DOHH2 (cell line): Measurements from ENCODE around the gene LRRC51.
A peak's percentile ranks its signal among the peaks of the same experiment; 100 is the strongest.

Experiments
- H3F3A ChIP-seq: fragments of 200-600 bp; sonication (generic), shearing (Covaris generic); 2 replicates; pipeline ENCODE4 v1.6.0; 2016; ENCODE audit warnings: antibody characterized with exemption, mild to moderate bottlenecking; ENCODE audit not compliant: control insufficient read depth, insufficient read depth
- H3K27ac ChIP-seq: fragments of 200-600 bp; sonication (generic); 2 replicates; pipeline ENCODE4 v1.5.1; 2014; ENCODE audit warnings: low read depth, mild to moderate bottlenecking, low read length, moderate library complexity
- H3K27me3 ChIP-seq: fragments of 200-600 bp; sonication (generic); 2 replicates; pipeline ENCODE4 v1.6.1; 2014; ENCODE audit warnings: mild to moderate bottlenecking, low read length, mixed read lengths; ENCODE audit not compliant: control insufficient read depth
- H3K36me3 ChIP-seq: fragments of 200-600 bp; sonication (generic); 2 replicates; pipeline ENCODE4 v1.6.1; 2014; ENCODE audit warnings: mild to moderate bottlenecking, low read length, moderate library complexity, mixed read lengths; ENCODE audit not compliant: control insufficient read depth
- H3K4me1 ChIP-seq: fragments of 200-600 bp; sonication (generic); 2 replicates; pipeline ENCODE4 v1.6.1; 2014; ENCODE audit warnings: mild to moderate bottlenecking, low read length, mixed read lengths; ENCODE audit not compliant: control insufficient read depth
- H3K4me2 ChIP-seq: fragments of 200-600 bp; sonication (generic); 2 replicates; pipeline ENCODE4 v1.6.0; 2014; ENCODE audit warnings: mild to moderate bottlenecking, low read length, moderate library complexity
- H3K4me3 ChIP-seq: fragments of 200-600 bp; sonication (generic); 2 replicates; pipeline ENCODE4 v1.5.1; 2014; ENCODE audit warnings: mild to moderate bottlenecking, low read length, mixed read lengths
- H3K79me2 ChIP-seq: fragments of 200-600 bp; sonication (generic); 2 replicates; pipeline ENCODE4 v1.6.1; 2014; ENCODE audit warnings: mild to moderate bottlenecking, low read length, mixed read lengths; ENCODE audit not compliant: control insufficient read depth
- H3K9me2 ChIP-seq: fragments of 200-600 bp; sonication (generic); replicated peaks from 2 replicates; pipeline ENCODE4 v1.6.1; 2014; ENCODE audit warnings: mild to moderate bottlenecking, low read length, mixed read lengths; ENCODE audit not compliant: control insufficient read depth
- H3K9me3 ChIP-seq: fragments of 200-600 bp; sonication (generic); 2 replicates; pipeline ENCODE4 v1.6.1; 2014; ENCODE audit warnings: antibody characterized with exemption, low read length, mixed read lengths; ENCODE audit not compliant: control insufficient read depth, insufficient read depth
- H4K20me1 ChIP-seq: fragments of 200-600 bp; sonication (generic); 2 replicates; pipeline ENCODE4 v1.6.0; 2014; ENCODE audit warnings: low read depth, mild to moderate bottlenecking, antibody characterized with exemption, low read length, moderate library complexity; ENCODE audit not compliant: control insufficient read depth, insufficient read depth
- EZH2phosphoT487 ChIP-seq: fragments of 200-600 bp; sonication (generic); IDR thresholded peaks from 2 replicates; pipeline ENCODE4 v1.6.1; 2017; ENCODE audit warnings: borderline replicate concordance, mild to moderate bottlenecking, antibody characterized with exemption, low read length, moderate library complexity, mixed read lengths
- TF ChIP-seq, protein P1 (sequence below): fragments of 200-600 bp; sonication (generic); IDR thresholded peaks from one replicate; pipeline ENCODE4 v1.5.1; 2014; ENCODE audit warnings: antibody characterized with exemption, mild to moderate bottlenecking, low read depth, low read length; ENCODE audit not compliant: poor library complexity, severe bottlenecking

The LRRC51 gene

DNA sequence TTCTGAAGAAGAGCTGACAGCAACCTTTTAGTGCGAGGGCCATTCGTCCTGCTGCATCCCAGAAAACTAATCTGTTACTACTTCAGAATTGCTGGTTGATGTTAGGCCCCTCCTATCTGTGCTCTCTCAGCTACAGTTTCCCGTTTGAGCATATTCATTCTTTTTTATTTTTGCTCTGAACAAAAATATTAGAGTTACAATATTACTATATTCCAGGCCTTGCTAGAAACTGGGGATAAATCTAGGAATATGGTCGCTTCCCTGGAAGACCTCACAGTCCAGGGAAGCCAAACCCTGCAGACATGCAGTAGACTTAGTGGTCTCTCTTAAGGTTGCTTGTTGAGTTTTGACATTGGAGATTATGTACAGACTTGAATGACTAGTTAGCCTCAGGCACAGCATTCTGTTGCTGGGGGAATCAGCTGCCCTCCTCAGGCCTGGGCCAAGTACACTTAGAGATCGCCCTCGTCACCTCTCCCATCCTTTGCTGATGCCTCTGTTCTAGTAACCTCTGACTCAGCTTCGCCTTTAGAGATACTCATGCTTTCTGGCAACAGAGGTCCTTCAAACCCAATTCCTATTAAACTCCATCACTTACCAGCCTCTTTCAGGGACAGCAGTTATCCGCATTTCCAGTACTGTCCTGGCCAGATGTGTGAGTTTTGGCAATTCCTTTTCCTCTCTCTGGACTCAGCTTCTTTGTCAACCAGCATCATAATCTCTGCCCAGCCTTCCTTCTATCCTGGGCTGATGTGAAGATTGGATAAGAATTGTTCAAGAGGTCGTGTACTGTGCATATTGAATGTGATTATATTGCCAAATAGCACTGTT lies 32.5 kb downstream of the LRRC51 start:
- Histone ChIP-seq H3K79me2 (peaks cover 8% of the 10 kb centered on the region), H3K27ac (peak overlapping the region; percentile 87), H3K9me2 (0 out of 2 replicates have a peak, but pooled peaks cover 3% of the 10 kb centered on the region), H3K4me3 (peak overlapping the region; percentile 75), H3K4me1 (peaks cover 19% of the 10 kb centered on the region), H3F3A (no peaks in the 10 kb centered on the region), H4K20me1 (no peaks in the 10 kb centered on the region), H3K4me2 (peak overlapping the region; percentile 93), H3K36me3 (peaks cover 13% of the 10 kb centered on the region), H3K9me3 (no peaks in the 10 kb centered on the region), H3K27me3 (no peaks in the 10 kb centered on the region)
- no peak for TF ChIP-seq EZH2phosphoT487
- TF ChIP-seq, protein P1, sequence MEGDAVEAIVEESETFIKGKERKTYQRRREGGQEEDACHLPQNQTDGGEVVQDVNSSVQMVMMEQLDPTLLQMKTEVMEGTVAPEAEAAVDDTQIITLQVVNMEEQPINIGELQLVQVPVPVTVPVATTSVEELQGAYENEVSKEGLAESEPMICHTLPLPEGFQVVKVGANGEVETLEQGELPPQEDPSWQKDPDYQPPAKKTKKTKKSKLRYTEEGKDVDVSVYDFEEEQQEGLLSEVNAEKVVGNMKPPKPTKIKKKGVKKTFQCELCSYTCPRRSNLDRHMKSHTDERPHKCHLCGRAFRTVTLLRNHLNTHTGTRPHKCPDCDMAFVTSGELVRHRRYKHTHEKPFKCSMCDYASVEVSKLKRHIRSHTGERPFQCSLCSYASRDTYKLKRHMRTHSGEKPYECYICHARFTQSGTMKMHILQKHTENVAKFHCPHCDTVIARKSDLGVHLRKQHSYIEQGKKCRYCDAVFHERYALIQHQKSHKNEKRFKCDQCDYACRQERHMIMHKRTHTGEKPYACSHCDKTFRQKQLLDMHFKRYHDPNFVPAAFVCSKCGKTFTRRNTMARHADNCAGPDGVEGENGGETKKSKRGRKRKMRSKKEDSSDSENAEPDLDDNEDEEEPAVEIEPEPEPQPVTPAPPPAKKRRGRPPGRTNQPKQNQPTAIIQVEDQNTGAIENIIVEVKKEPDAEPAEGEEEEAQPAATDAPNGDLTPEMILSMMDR: no peak

DNA sequence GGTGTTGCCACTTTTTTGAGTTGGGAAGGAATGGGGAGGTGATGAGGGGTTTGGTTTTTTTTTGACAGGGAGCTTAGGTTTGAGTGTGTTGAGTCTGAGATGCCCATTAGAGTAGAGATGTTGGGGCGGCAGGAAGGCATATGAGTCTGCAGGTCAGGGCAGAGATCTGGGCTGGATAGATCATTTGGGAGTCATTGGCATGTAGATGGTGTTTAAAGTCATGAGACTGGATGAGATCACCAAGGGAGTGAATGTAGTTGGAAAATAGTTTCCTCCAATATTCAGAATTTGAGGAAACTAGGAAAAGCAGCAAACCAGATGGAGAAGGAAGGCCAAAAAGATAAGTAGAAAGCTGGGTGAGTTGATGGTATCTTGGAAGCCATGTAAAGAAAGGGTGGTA lies 33.9 kb downstream of the LRRC51 start:
- peaks cover 19% of the 10 kb centered on the region for H3K4me1 ChIP-seq
- H3F3A ChIP-seq: no peaks in the 10 kb centered on the region
- no peaks in the 10 kb centered on the region for H4K20me1 ChIP-seq
- 0 out of 2 replicates have a peak, but pooled peaks cover 3% of the 10 kb centered on the region for H3K9me2 ChIP-seq
- no peaks in the 10 kb centered on the region for H3K27me3 ChIP-seq
- no peak overlapping the region for H3K27ac ChIP-seq
- no peak overlapping the region for H3K4me3 ChIP-seq
- H3K36me3 ChIP-seq: peaks cover 9% of the 10 kb centered on the region
- H3K9me3 ChIP-seq: no peaks in the 10 kb centered on the region
- no peak overlapping the region for H3K4me2 ChIP-seq
- peaks cover 8% of the 10 kb centered on the region for H3K79me2 ChIP-seq
- no peak for TF ChIP-seq EZH2phosphoT487
- TF ChIP-seq, protein P1: no peak

DNA sequence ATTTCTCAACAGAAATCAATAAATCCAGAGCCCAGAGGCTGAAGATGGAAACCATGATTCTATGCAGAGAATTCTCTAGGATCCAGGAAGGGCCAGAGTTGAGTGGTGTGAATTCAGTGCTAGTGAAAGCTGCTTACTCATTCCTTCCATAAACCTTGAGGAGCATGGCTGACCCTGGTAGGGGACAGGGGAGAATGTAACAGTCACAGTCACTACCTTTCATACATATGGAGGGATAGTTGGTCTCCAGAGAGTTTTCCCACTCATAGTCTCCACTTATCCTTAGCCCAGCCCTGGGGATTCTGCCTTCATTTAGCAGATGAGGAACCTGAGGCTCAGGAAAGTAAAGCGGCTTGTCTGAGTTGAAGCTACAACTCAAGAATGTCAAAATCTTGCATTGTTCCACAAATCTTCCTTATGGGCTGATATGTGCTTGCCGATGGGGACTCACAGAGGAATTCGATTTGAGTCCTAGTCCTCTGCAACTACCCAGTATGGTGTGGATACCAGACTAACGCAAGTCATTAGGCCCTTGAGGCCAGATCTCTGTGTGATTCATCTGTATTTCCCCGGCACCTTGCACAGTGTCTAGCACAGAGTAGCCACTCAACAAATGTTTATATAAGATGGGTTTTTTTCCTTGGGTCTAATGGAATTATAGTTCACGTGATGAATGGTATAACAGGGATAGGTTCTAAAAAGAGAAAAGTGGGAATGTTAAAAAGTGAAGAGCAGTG lies 35.5 kb downstream of the LRRC51 start:
- no peaks in the 10 kb centered on the region for H4K20me1 ChIP-seq
- no peaks in the 10 kb centered on the region for H3K27me3 ChIP-seq
- no peak for TF ChIP-seq EZH2phosphoT487
- TF ChIP-seq, protein P1: no peak
- no peaks in the 10 kb centered on the region for H3F3A ChIP-seq
- H3K79me2 ChIP-seq: peaks cover 6% of the 10 kb centered on the region
- peaks cover 16% of the 10 kb centered on the region for H3K4me1 ChIP-seq
- H3K27ac ChIP-seq: no peak overlapping the region
- H3K4me2 ChIP-seq: no peak overlapping the region
- H3K4me3 ChIP-seq: no peak overlapping the region
- H3K9me2 ChIP-seq: 0 out of 2 replicates have a peak, but pooled peaks cover 3% of the 10 kb centered on the region
- no peaks in the 10 kb centered on the region; the same call in 1 of the 2 replicates for H3K36me3 ChIP-seq
- no peaks in the 10 kb centered on the region for H3K9me3 ChIP-seq
